Stimulated activated CD4-positive, alpha-beta T cell treated with anti-CD3 and anti-CD28 coated beads, Interleukin-2, amount 100 ng/mL, for 48 hours (primary cell): ENCODE data around the gene TMEM163.

Experiments
- DNase-seq, 2 donors: peaks; one replicate each; pipeline ENCODE4 v3.0.0-alpha.2; 2020

TMEM163 gene

GRCh38 chr2:134452042-134452733 lies 266.6 kb downstream of the TMEM163 start:
- no peak for DNase-seq

GRCh38 chr2:134451347-134451630 lies 267.5 kb downstream of the TMEM163 start:
- DNase-seq, result no peak

GRCh38 chr2:134449751-134450513 lies 268.9 kb downstream of the TMEM163 start:
- DNase-seq, result no peak

- no peak for DNase-seq
These were observed 269.6 kb downstream of the TMEM163 start for GRCh38 chr2:134449157-134449556.

GRCh38 chr2:134448650-134449049 lies 270.1 kb downstream of the TMEM163 start:
- no peak for DNase-seq

- no peak for DNase-seq
These were observed 271.1 kb downstream of the TMEM163 start for GRCh38 chr2:134447669-134448068.

GRCh38 chr2:134446383-134447017 lies 272.3 kb downstream of the TMEM163 start:
- no peak for DNase-seq

GRCh38 chr2:134445985-134446382 lies 272.8 kb downstream of the TMEM163 start:
- DNase-seq, result no peak

- DNase-seq, result no peak
These were observed 273.7 kb downstream of the TMEM163 start for GRCh38 chr2:134445116-134445515.

GRCh38 chr2:134443814-134444480 lies 274.9 kb downstream of the TMEM163 start:
- no peak for DNase-seq

GRCh38 chr2:134441153-134441863 lies 277.5 kb downstream of the TMEM163 start:
- no peak for DNase-seq

- DNase-seq, result no peak
These were observed 278.4 kb downstream of the TMEM163 start for GRCh38 chr2:134440336-134440909.

GRCh38 chr2:134438371-134438770 lies 280.4 kb downstream of the TMEM163 start:
- no peak for DNase-seq

GRCh38 chr2:134436706-134437105 lies 282.1 kb downstream of the TMEM163 start:
- no peak for DNase-seq

- DNase-seq, result no peak
These were observed 282.9 kb downstream of the TMEM163 start for GRCh38 chr2:134435936-134436335.

- DNase-seq, result no peak
These were observed 283.3 kb downstream of the TMEM163 start for GRCh38 chr2:134435505-134435904.

- no peak for DNase-seq
These were observed 284.8 kb downstream of the TMEM163 start for GRCh38 chr2:134433979-134434378.

- DNase-seq, result no peak
These were observed 285.3 kb downstream of the TMEM163 start for GRCh38 chr2:134433469-134433868.

- DNase-seq, result no peak
These were observed 286.3 kb downstream of the TMEM163 start for GRCh38 chr2:134432435-134432883.

- no peak for DNase-seq
These were observed 286.9 kb downstream of the TMEM163 start for GRCh38 chr2:134431838-134432434.

- no peak for DNase-seq
These were observed 288.9 kb downstream of the TMEM163 start for GRCh38 chr2:134429886-134430285.

- no peak for DNase-seq
These were observed 292.1 kb downstream of the TMEM163 start for GRCh38 chr2:134426721-134427120.
